DOHH2 (cell line): ENCODE results near the gene OR8B4.
"Not testable (repeated sequence)": the region's sequence is repeated elsewhere in the genome, so short reads cannot be mapped to it uniquely, and the experiment has no call there.

ENCODE experiments used
- H3F3A ChIP-seq: fragments of 200-600 bp; sonication (generic), shearing (Covaris generic); 2 replicates; pipeline ENCODE4 v1.6.0; 2016; ENCODE audit warnings: antibody characterized with exemption, mild to moderate bottlenecking; ENCODE audit not compliant: control insufficient read depth, insufficient read depth
- H3K27ac ChIP-seq: fragments of 200-600 bp; sonication (generic); 2 replicates; pipeline ENCODE4 v1.5.1; 2014; ENCODE audit warnings: low read depth, mild to moderate bottlenecking, low read length, moderate library complexity
- H3K27me3 ChIP-seq: fragments of 200-600 bp; sonication (generic); 2 replicates; pipeline ENCODE4 v1.6.1; 2014; ENCODE audit warnings: mild to moderate bottlenecking, low read length, mixed read lengths; ENCODE audit not compliant: control insufficient read depth
- H3K36me3 ChIP-seq: fragments of 200-600 bp; sonication (generic); 2 replicates; pipeline ENCODE4 v1.6.1; 2014; ENCODE audit warnings: mild to moderate bottlenecking, low read length, moderate library complexity, mixed read lengths; ENCODE audit not compliant: control insufficient read depth
- H3K4me1 ChIP-seq: fragments of 200-600 bp; sonication (generic); 2 replicates; pipeline ENCODE4 v1.6.1; 2014; ENCODE audit warnings: mild to moderate bottlenecking, low read length, mixed read lengths; ENCODE audit not compliant: control insufficient read depth
- H3K4me2 ChIP-seq: fragments of 200-600 bp; sonication (generic); 2 replicates; pipeline ENCODE4 v1.6.0; 2014; ENCODE audit warnings: mild to moderate bottlenecking, low read length, moderate library complexity
- H3K4me3 ChIP-seq: fragments of 200-600 bp; sonication (generic); 2 replicates; pipeline ENCODE4 v1.5.1; 2014; ENCODE audit warnings: mild to moderate bottlenecking, low read length, mixed read lengths
- H3K79me2 ChIP-seq: fragments of 200-600 bp; sonication (generic); 2 replicates; pipeline ENCODE4 v1.6.1; 2014; ENCODE audit warnings: mild to moderate bottlenecking, low read length, mixed read lengths; ENCODE audit not compliant: control insufficient read depth
- H3K9me2 ChIP-seq: fragments of 200-600 bp; sonication (generic); replicated peaks from 2 replicates; pipeline ENCODE4 v1.6.1; 2014; ENCODE audit warnings: mild to moderate bottlenecking, low read length, mixed read lengths; ENCODE audit not compliant: control insufficient read depth
- H3K9me3 ChIP-seq: fragments of 200-600 bp; sonication (generic); 2 replicates; pipeline ENCODE4 v1.6.1; 2014; ENCODE audit warnings: antibody characterized with exemption, low read length, mixed read lengths; ENCODE audit not compliant: control insufficient read depth, insufficient read depth
- H4K20me1 ChIP-seq: fragments of 200-600 bp; sonication (generic); 2 replicates; pipeline ENCODE4 v1.6.0; 2014; ENCODE audit warnings: low read depth, mild to moderate bottlenecking, antibody characterized with exemption, low read length, moderate library complexity; ENCODE audit not compliant: control insufficient read depth, insufficient read depth
- CTCF ChIP-seq: fragments of 200-600 bp; sonication (generic); IDR thresholded peaks from one replicate; pipeline ENCODE4 v1.5.1; 2014; ENCODE audit warnings: antibody characterized with exemption, mild to moderate bottlenecking, low read depth, low read length; ENCODE audit not compliant: poor library complexity, severe bottlenecking
- EZH2phosphoT487 ChIP-seq: fragments of 200-600 bp; sonication (generic); IDR thresholded peaks from 2 replicates; pipeline ENCODE4 v1.6.1; 2017; ENCODE audit warnings: borderline replicate concordance, mild to moderate bottlenecking, antibody characterized with exemption, low read length, moderate library complexity, mixed read lengths

The OR8B4 gene

GRCh38 chr11:124463990-124464389 lies 39.3 kb upstream of the OR8B4 start:
- no peak for TF ChIP-seq EZH2phosphoT487
- no peak for TF ChIP-seq CTCF
- no peaks in the 10 kb centered on the region for H3K27me3 ChIP-seq
- H3K36me3 ChIP-seq = no peaks in the 10 kb centered on the region

GRCh38 chr11:124463324-124463723 lies 38.7 kb upstream of the OR8B4 start:
- no peaks in the 10 kb centered on the region for H4K20me1 ChIP-seq
- no peaks in the 10 kb centered on the region for H3K36me3 ChIP-seq
- no peaks in the 10 kb centered on the region for H3K9me2 ChIP-seq
- no peaks in the 10 kb centered on the region for H3K4me1 ChIP-seq
- H3K27ac ChIP-seq = no peak overlapping the region
- H3F3A ChIP-seq = no peaks in the 10 kb centered on the region
- no peak overlapping the region for H3K4me2 ChIP-seq
- peaks cover 4% of the 10 kb centered on the region; the same call in 1 of the 2 replicates for H3K9me3 ChIP-seq
- H3K79me2 ChIP-seq = no peaks in the 10 kb centered on the region
- H3K4me3 ChIP-seq = no peak overlapping the region
- TF ChIP-seq EZH2phosphoT487 (no peak), CTCF (no peak)
- no peaks in the 10 kb centered on the region for H3K27me3 ChIP-seq

More at GRCh38 chr11:124463990-124464389, 39.3 kb upstream of the OR8B4 start:
- Histone ChIP-seq H4K20me1 (no peaks in the 10 kb centered on the region), H3F3A (no peaks in the 10 kb centered on the region), H3K9me3 (peaks cover 2% of the 10 kb centered on the region; the same call in 1 of the 2 replicates), H3K27ac (no peak overlapping the region), H3K9me2 (no peaks in the 10 kb centered on the region), H3K79me2 (no peaks in the 10 kb centered on the region), H3K4me3 (no peak overlapping the region), H3K4me1 (no peaks in the 10 kb centered on the region), H3K4me2 (no peak overlapping the region)

GRCh38 chr11:124460459-124460858 lies 35.8 kb upstream of the OR8B4 start:
- Histone ChIP-seq H3K36me3 (no peaks in the 10 kb centered on the region), H3K27ac (no peak overlapping the region), H3K27me3 (no peaks in the 10 kb centered on the region), H3K4me2 (no peak overlapping the region), H4K20me1 (no peaks in the 10 kb centered on the region), H3K4me3 (no peak overlapping the region), H3K9me2 (no peaks in the 10 kb centered on the region), H3K9me3 (peaks cover 4% of the 10 kb centered on the region; the same call in 1 of the 2 replicates), H3K79me2 (no peaks in the 10 kb centered on the region), H3K4me1 (no peaks in the 10 kb centered on the region), H3F3A (no peaks in the 10 kb centered on the region)
- TF ChIP-seq EZH2phosphoT487 (no peak), CTCF (no peak)

GRCh38 chr11:124459379-124459778 lies 34.7 kb upstream of the OR8B4 start:
- not testable (repeated sequence) for H3K36me3 ChIP-seq, H3K4me1 ChIP-seq, H3K9me2 ChIP-seq, H3K4me3 ChIP-seq, H4K20me1 ChIP-seq, H3K27me3 ChIP-seq, H3K9me3 ChIP-seq, H3F3A ChIP-seq, H3K79me2 ChIP-seq, H3K27ac ChIP-seq, H3K4me2 ChIP-seq
